GM12875 (cell line): ENCODE data around the gene SETD2.

Source experiments
- H3K4me3 ChIP-seq: one replicate; pipeline ENCODE4 v1.5.1; 2011; ENCODE audit warnings: low read depth, low read length, control low read depth
- TF ChIP-seq, protein P1 (sequence below): IDR thresholded peaks from 2 replicates; pipeline ENCODE4 v1.5.1; 2011; ENCODE audit warnings: low read depth, mild to moderate bottlenecking, control low read depth, inconsistent platforms, low read length, moderate library complexity, borderline replicate concordance; ENCODE audit not compliant: insufficient read depth

SETD2 gene

DNA sequence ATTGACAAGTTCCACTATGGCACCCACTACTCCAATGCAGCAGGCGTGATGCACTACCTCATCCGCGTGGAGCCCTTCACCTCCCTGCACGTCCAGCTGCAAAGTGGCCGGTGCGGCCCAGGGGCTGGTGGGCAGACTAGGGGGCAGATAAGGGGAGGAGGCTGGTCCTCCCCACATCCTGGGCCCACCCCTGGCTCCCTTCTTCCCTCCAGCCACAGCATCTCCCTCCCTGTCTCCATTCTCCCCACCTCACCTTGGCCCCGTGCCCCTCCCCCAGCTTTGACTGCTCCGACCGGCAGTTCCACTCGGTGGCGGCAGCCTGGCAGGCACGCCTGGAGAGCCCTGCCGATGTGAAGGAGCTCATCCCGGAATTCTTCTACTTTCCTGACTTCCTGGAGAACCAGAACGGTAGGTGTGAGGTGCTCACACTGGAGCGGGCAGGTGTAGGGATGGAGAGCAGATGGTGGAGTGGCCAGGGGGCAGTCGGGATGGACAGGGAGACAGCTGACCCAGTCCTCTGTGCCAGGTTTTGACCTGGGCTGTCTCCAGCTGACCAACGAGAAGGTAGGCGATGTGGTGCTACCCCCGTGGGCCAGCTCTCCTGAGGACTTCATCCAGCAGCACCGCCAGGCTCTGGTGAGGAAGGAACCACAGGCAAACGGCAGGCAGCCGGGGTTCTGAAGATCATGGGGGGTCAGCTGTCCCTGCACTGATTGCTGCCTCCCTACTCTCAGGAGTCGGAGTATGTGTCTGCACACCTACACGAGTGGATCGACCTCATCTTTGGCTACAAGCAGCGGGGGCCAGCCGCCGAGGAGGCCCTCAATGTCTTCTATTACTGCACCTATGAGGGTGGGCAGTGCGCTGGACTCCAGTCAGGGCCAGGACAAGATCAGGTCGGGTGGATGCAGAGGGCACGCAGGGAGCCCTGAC, 158.4 kb downstream of the SETD2 start:
- no peak overlapping the region for H3K4me3 ChIP-seq
- TF ChIP-seq, protein P1, sequence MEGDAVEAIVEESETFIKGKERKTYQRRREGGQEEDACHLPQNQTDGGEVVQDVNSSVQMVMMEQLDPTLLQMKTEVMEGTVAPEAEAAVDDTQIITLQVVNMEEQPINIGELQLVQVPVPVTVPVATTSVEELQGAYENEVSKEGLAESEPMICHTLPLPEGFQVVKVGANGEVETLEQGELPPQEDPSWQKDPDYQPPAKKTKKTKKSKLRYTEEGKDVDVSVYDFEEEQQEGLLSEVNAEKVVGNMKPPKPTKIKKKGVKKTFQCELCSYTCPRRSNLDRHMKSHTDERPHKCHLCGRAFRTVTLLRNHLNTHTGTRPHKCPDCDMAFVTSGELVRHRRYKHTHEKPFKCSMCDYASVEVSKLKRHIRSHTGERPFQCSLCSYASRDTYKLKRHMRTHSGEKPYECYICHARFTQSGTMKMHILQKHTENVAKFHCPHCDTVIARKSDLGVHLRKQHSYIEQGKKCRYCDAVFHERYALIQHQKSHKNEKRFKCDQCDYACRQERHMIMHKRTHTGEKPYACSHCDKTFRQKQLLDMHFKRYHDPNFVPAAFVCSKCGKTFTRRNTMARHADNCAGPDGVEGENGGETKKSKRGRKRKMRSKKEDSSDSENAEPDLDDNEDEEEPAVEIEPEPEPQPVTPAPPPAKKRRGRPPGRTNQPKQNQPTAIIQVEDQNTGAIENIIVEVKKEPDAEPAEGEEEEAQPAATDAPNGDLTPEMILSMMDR = no peak

DNA sequence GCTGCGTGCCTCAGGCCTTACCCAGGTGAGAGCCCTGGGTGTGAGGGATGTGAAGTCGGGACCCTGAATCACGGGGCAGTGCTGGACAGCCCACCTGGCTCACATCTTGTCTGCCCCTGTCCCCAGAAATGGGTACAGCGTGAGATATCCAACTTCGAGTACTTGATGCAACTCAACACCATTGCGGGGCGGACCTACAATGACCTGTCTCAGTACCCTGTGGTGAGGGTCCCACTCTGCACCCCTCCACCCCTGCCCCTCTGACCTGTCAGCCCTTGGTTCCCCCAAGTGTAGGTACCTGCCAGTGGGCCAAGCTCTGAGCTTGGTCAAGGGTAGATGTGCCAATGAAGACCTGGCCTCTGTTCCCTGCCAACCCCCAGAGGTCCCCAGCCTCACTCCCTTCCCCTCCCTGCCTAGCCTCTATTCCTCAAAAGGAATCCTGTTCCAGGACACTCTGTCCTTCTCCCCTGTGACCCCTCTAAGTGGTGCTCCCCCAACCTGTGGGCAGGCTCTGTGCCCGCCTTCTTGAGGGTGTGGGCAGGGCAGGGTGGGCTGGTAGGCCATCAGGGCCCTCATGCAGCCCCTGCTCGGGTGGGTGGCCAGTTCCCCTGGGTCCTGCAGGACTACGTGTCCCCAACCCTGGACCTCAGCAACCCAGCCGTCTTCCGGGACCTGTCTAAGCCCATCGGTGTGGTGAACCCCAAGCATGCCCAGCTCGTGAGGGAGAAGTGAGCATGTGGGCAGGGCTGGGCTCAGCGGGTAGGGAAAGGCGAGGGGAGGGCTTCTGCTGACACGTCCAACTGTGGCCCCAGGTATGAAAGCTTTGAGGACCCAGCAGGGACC, 159.3 kb downstream of the SETD2 start:
- H3K4me3 ChIP-seq = no peak overlapping the region
- TF ChIP-seq, protein P1 = no peak

DNA sequence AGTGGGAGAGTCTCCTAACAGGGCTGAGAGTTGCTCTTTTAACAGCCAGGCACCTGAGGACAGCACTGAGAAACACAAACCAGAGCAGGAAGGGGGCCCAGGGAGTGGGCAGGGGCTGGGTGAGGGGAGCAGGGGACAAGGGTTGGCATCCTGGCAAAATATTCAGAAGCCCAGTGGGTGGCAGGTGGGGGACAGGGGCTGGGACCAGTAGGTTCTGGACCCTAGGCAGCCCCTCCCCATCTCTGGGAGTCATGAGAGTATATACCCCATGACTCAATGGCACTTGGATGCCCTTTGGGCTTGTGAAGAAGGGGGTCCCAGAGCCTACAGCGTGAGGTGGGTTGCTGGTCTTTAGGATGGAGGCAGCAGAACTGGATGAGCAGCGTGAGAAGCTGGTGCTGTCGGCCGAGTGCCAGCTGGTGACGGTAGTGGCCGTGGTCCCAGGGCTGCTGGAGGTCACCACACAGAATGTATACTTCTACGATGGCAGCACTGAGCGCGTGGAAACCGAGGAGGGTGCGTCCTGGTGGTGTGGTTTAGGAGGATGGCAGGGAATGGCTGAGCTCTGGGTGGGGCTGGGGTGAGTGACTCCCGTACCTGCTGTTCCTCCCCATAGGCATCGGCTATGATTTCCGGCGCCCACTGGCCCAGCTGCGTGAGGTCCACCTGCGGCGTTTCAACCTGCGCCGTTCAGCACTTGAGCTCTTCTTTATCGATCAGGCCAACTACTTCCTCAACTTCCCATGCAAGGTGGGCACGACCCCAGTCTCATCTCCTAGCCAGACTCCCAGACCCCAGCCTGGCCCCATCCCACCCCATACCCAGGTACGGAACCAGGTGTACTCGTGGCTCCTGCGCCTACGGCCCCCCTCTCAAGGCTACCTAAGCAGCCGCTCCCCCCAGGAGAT, 160.2 kb downstream of the SETD2 start:
- TF ChIP-seq, protein P1 = no peak
- no peak overlapping the region for H3K4me3 ChIP-seq

DNA sequence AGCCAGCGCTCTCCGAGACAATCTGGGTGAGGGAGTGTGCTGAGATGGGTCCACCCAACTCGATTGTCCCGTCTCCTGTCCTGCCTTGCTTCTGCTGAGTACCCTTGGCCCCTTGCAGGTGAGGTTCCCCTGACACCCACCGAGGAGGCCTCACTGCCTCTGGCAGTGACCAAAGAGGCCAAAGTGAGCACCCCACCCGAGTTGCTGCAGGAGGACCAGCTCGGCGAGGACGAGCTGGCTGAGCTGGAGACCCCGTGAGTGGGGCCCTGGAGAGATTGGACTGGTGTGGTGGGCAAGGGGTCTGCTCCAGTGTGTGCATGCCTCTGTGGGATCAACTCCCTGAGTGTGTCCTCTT, 160.9 kb downstream of the SETD2 start:
- no peak overlapping the region for H3K4me3 ChIP-seq
- TF ChIP-seq, protein P1 = no peak

DNA sequence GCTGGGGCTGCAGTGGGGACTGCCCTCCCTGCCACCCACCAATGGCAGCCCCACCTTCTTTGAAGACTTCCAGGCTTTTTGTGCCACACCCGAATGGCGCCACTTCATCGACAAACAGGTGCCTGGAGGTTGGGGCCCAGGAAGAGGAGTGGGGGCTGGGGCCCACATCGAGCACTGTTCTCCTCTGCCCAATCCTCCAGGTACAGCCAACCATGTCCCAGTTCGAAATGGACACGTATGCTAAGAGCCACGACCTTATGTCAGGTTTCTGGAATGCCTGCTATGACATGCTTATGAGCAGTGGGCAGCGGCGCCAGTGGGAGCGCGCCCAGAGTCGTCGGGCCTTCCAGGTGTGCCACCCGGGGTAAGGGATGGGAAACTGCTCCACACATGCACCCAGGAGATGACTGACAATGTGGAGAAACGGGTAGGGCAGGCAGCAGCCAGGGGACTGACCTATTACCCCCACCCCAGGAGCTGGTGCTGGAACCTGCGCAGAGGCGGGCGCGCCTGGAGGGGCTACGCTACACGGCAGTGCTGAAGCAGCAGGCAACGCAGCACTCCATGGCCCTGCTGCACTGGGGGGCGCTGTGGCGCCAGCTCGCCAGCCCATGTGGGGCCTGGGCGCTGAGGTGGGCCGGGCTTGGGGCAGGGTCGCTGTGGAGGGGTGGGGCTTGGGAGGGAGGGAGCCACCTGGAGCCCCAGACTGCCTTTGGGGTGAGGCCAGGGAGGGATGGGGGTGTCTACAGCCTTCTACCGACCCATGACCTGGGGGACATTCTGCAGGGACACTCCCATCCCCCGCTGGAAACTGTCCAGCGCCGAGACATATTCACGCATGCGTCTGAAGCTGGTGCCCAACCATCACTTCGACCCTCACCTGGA, 161.5 kb downstream of the SETD2 start:
- TF ChIP-seq, protein P1 = no peak
- no peak overlapping the region for H3K4me3 ChIP-seq

DNA sequence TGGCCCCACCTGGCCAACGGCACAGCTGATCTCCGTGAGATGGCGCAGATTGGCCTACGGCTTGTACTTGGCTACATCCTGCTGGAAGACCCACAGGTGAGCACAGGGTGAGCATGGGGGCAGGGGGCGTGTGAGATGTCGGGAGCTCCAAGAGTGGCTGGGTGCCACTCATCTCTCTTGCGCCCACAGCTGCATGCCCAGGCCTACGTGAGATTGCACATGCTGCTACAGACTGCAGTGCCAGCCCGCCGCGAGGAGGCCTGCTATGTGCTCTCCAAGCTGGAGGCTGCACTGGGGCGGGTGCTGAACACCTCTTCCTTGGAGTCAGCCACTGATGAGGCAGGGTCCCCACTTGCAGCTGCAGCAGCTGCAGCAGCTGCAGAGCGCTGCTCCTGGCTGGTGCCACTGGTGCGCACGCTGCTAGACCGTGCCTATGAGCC, 162.2 kb downstream of the SETD2 start:
- no peak overlapping the region for H3K4me3 ChIP-seq
- TF ChIP-seq, protein P1 = no peak
